HEK293 (cell line): ENCODE measurements around the gene MVD.

Experiments
- CTCF ChIA-PET: fragments of 350-600 bp; formaldehyde crosslinking; extraction: SDS; loops from one replicate; lab custom pipeline; 2021; ENCODE audit warnings: antibody characterized with exemption; lab: Yijun Ruan, JAX
- POLR2A ChIA-PET: fragments of 300-600 bp; formaldehyde crosslinking; extraction: SDS; loops from one replicate; lab custom pipeline; 2020; ENCODE audit warnings: antibody characterized with exemption, inconsistent platforms; lab: Yijun Ruan, JAX
- H3K27ac ChIP-seq: fragments of 200-500 bp; sonication (Bioruptor generic); 2 replicates; pipeline ENCODE4 v1.5.1; 2014; ENCODE audit warnings: low read depth, low read length, control low read depth, inconsistent platforms; ENCODE audit errors: extremely low read depth
- H3K36me3 ChIP-seq, 2 experiments: fragments of 200-500 bp in 1 of 2; sonication (Bioruptor generic) in 1 of 2; 1 replicate in 1 of 2; 2 replicates in 1 of 2; pipeline ENCODE4 v1.5.1; 2014 to 2017; ENCODE audit warnings: inconsistent platforms in 2 of 2, low read length in 2 of 2; ENCODE audit not compliant: control insufficient read depth in 2 of 2, insufficient read depth in 1 of 2
- H3K4me1 ChIP-seq: fragments of 200-500 bp; sonication (Bioruptor generic); 2 replicates; pipeline ENCODE4 v1.5.1; 2014; ENCODE audit warnings: mild to moderate bottlenecking, low read length, inconsistent platforms; ENCODE audit not compliant: control insufficient read depth, insufficient read depth
- H3K4me3 ChIP-seq: 2 replicates; pipeline ENCODE4 v1.5.1; 2011; ENCODE audit warnings: low read depth, mild to moderate bottlenecking, control low read depth, low read length, moderate library complexity
- H3K9me3 ChIP-seq: fragments of 200-500 bp; sonication (Bioruptor generic); 2 replicates; pipeline ENCODE4 v1.5.1; 2014; ENCODE audit warnings: low read depth, low read length, inconsistent platforms; ENCODE audit not compliant: control insufficient read depth, insufficient read depth
- ELK4 ChIP-seq: IDR thresholded peaks from 2 replicates; pipeline ENCODE4 v1.6.1; 2011; ENCODE audit warnings: mild to moderate bottlenecking, low read depth, low read length, borderline replicate concordance
- GLI4 ChIP-seq: fragments of 450-650 bp; formaldehyde crosslinking; IDR thresholded peaks from 2 replicates; pipeline ENCODE4 v1.5.1; 2016; ENCODE audit warnings: missing biosample characterization, missing genetic modification characterization
- GLIS1 ChIP-seq: fragments of 450-650 bp; formaldehyde crosslinking; IDR thresholded peaks from 2 replicates; pipeline ENCODE4 v1.5.1; 2016; ENCODE audit warnings: missing biosample characterization, missing genetic modification characterization
- GLIS2 ChIP-seq: fragments of 450-650 bp; formaldehyde crosslinking; IDR thresholded peaks from 2 replicates; pipeline ENCODE4 v1.5.1; 2016; ENCODE audit warnings: missing biosample characterization, missing genetic modification characterization
- SP2 ChIP-seq: fragments of 450-650 bp; formaldehyde crosslinking; IDR thresholded peaks from 2 replicates; pipeline ENCODE4 v1.5.1; 2016; ENCODE audit warnings: missing biosample characterization, missing genetic modification characterization
- YY2 ChIP-seq: fragments of 450-650 bp; formaldehyde crosslinking; IDR thresholded peaks from 2 replicates; pipeline ENCODE4 v1.5.1; 2016; ENCODE audit warnings: missing biosample characterization, missing genetic modification characterization
- ZBTB1 ChIP-seq: fragments of 450-650 bp; formaldehyde crosslinking; IDR thresholded peaks from 2 replicates; pipeline ENCODE4 v1.5.1; 2016; ENCODE audit warnings: missing biosample characterization, missing genetic modification characterization
- ZBTB10 ChIP-seq: fragments of 450-650 bp; formaldehyde crosslinking; IDR thresholded peaks from 2 replicates; pipeline ENCODE4 v1.5.1; 2016; ENCODE audit warnings: missing biosample characterization, missing genetic modification characterization
- ZNF10 ChIP-seq: fragments of 450-650 bp; formaldehyde crosslinking; IDR thresholded peaks from 2 replicates; pipeline ENCODE4 v1.5.1; 2017; ENCODE audit warnings: missing biosample characterization, missing genetic modification characterization
- ZNF112 ChIP-seq: fragments of 450-650 bp; formaldehyde crosslinking; IDR thresholded peaks from 2 replicates; pipeline ENCODE4 v1.5.0; 2017; ENCODE audit warnings: missing biosample characterization, missing genetic modification characterization
- ZNF114 ChIP-seq: fragments of 450-650 bp; formaldehyde crosslinking; IDR thresholded peaks from 2 replicates; pipeline ENCODE4 v1.5.0; 2017; ENCODE audit warnings: missing biosample characterization, missing genetic modification characterization
- ZNF174 ChIP-seq: fragments of 450-650 bp; formaldehyde crosslinking; IDR thresholded peaks from 2 replicates; pipeline ENCODE4 v1.5.0; 2017; ENCODE audit warnings: missing biosample characterization, mild to moderate bottlenecking, missing genetic modification characterization
- ZNF18 ChIP-seq: fragments of 450-650 bp; formaldehyde crosslinking; IDR thresholded peaks from 2 replicates; pipeline ENCODE4 v1.5.1; 2016; ENCODE audit warnings: missing biosample characterization, missing genetic modification characterization
- ZNF341 ChIP-seq: fragments of 450-650 bp; formaldehyde crosslinking; IDR thresholded peaks from 2 replicates; pipeline ENCODE4; 2016; ENCODE audit warnings: low read depth, missing biosample characterization, missing genetic modification characterization
- ZNF350 ChIP-seq: fragments of 450-650 bp; formaldehyde crosslinking; IDR thresholded peaks from 2 replicates; pipeline ENCODE4 v1.5.0; 2017; ENCODE audit warnings: missing biosample characterization, mild to moderate bottlenecking, missing genetic modification characterization
- ZNF449 ChIP-seq: fragments of 450-650 bp; formaldehyde crosslinking; IDR thresholded peaks from 2 replicates; pipeline ENCODE4 v1.5.1; 2017; ENCODE audit warnings: missing biosample characterization, mild to moderate bottlenecking, missing genetic modification characterization, moderate library complexity
- ZNF518A ChIP-seq: fragments of 450-650 bp; formaldehyde crosslinking; conservative IDR thresholded peaks from 2 replicates; pipeline ENCODE4 v1.5.1; 2016; ENCODE audit warnings: low read depth, missing biosample characterization, missing genetic modification characterization
- ZNF610 ChIP-seq: fragments of 450-650 bp; formaldehyde crosslinking; IDR thresholded peaks from 2 replicates; pipeline ENCODE4 v1.5.1; 2016; ENCODE audit warnings: missing biosample characterization, missing genetic modification characterization, borderline replicate concordance
- ZNF677 ChIP-seq: fragments of 450-650 bp; IDR thresholded peaks from 2 replicates; pipeline ENCODE4 v1.5.0; 2018; ENCODE audit warnings: missing biosample characterization, mild to moderate bottlenecking, missing genetic modification characterization, moderate library complexity
- ZNF747 ChIP-seq: fragments of 450-650 bp; formaldehyde crosslinking; IDR thresholded peaks from 2 replicates; pipeline ENCODE4 v1.5.1; 2016; ENCODE audit warnings: missing biosample characterization, missing genetic modification characterization
- ZNF76 ChIP-seq: fragments of 450-650 bp; formaldehyde crosslinking; IDR thresholded peaks from 2 replicates; pipeline ENCODE4; 2016; ENCODE audit warnings: low read depth, missing biosample characterization, missing genetic modification characterization, borderline replicate concordance
- ZNF791 ChIP-seq: fragments of 450-650 bp; formaldehyde crosslinking; IDR thresholded peaks from 2 replicates; pipeline ENCODE4 v1.5.1; 2016; ENCODE audit warnings: missing biosample characterization, missing genetic modification characterization
- ZSCAN30 ChIP-seq: fragments of 450-650 bp; IDR thresholded peaks from 2 replicates; pipeline ENCODE4 v1.5.1; 2018; ENCODE audit warnings: missing biosample characterization, mild to moderate bottlenecking, missing genetic modification characterization, moderate library complexity

The MVD gene

GRCh38 chr16:88662843-88663606 is at the start of gene MVD (continued):
- TF ChIP-seq ZNF18, result 0 out of 2 replicates have a peak, but pooled peaks have one; percentile 17
- TF ChIP-seq ZNF518A (tag by site-specific recombination), result no peak
- peak; percentile 43; the same call in 1 of the 2 replicates for TF ChIP-seq ZNF449 (tag by site-specific recombination)
- 0 out of 2 replicates have a peak, but pooled peaks have one; percentile 44 for TF ChIP-seq YY2 (tag by site-specific recombination)
- no peak for TF ChIP-seq ZNF112 (tag by site-specific recombination)
- peak; percentile 98 for TF ChIP-seq GLIS1 (tag by site-specific recombination)
- TF ChIP-seq, all 188 proteins: peak for 44

- peaks cover 0 to 62% of the 10 kb centered on the region in 2 experiments; a peak in 1 of 3 replicates for H3K36me3 ChIP-seq
- CTCF ChIA-PET, result no interaction called here
- H3K4me1 ChIP-seq, result no peaks in the 10 kb centered on the region
- POLR2A ChIA-PET, result no interaction called here
- H3K9me3 ChIP-seq, result no peaks in the 10 kb centered on the region
- H3K4me3 ChIP-seq, result no peak overlapping the region
- H3K27ac ChIP-seq, result no peak overlapping the region
- TF ChIP-seq ZSCAN30, result no peak
- peak; percentile 57; the same call in 1 of the 2 replicates for TF ChIP-seq ZBTB10 (tag by site-specific recombination)
- TF ChIP-seq ZBTB1 (tag by site-specific recombination), result no peak
- TF ChIP-seq ZNF10 (tag by site-specific recombination), result no peak
- no peak for TF ChIP-seq ZNF350 (tag by site-specific recombination)
- no peak for TF ChIP-seq ZNF677 (tag by site-specific recombination)
- TF ChIP-seq ZNF610, result no peak
- peak; percentile 57; the same call in 1 of the 2 replicates for TF ChIP-seq GLIS2
- TF ChIP-seq ZNF747, result no peak
- TF ChIP-seq GLI4, result no peak
- no peak for TF ChIP-seq ELK4
- 0 out of 2 replicates have a peak, but pooled peaks have one; percentile 7 for TF ChIP-seq SP2 (tag by site-specific recombination)
- TF ChIP-seq ZNF791, result no peak
- TF ChIP-seq GLIS1 (tag by site-specific recombination), result 0 out of 2 replicates have a peak, but pooled peaks have one; percentile 9
- no peak for TF ChIP-seq ZNF341 (tag by site-specific recombination)
- no peak for TF ChIP-seq ZNF114 (tag by site-specific recombination)
- TF ChIP-seq ZNF174 (tag by site-specific recombination), result no peak
- TF ChIP-seq ZNF76, result no peak
Measured at GRCh38 chr16:88712362-88712979, 49.6 kb upstream of the MVD start.
